HepG2 (cell line): ENCODE data around the gene DNAJC30. TPM values are rescaled to one million over a fixed set of nuclear protein-coding genes. Genes with fewer than 3 reads are reported as not detected.

ENCODE experiments used
- DMAP1 ChIP-seq: IDR thresholded peaks from 2 replicates; pipeline ENCODE4 v1.6.1; 2016
- FOSL2 ChIP-seq: sonication (generic); formaldehyde crosslinking; IDR thresholded peaks from 2 replicates; pipeline ENCODE4 v1.4.0; 2020; ENCODE audit warnings: missing genetic modification reagents
- GATAD2A ChIP-seq: IDR thresholded peaks from 2 replicates; pipeline ENCODE4 v1.6.1; 2016
- HMGA1 ChIP-seq: sonication (generic); formaldehyde crosslinking; conservative IDR thresholded peaks from 2 replicates; pipeline ENCODE4 v1.4.0; 2020; ENCODE audit warnings: missing genetic modification reagents
- LCORL ChIP-seq, 2 experiments: fragments of 450-650 bp in 1 of 2; sonication (generic) in 1 of 2; formaldehyde crosslinking in 1 of 2; IDR thresholded peaks; 2 replicates each; pipeline versions ENCODE4 v1.5.0 to v1.6.1; 2017 to 2020; ENCODE audit warnings: antibody characterized with exemption in 1 of 2, missing genetic modification reagents in 1 of 2
- MIER3 ChIP-seq: IDR thresholded peaks from 2 replicates; pipeline ENCODE4 v1.6.1; 2016; ENCODE audit warnings: missing compliant biosample characterization, borderline replicate concordance
- PHF8 ChIP-seq: sonication (generic); formaldehyde crosslinking; IDR thresholded peaks from 2 replicates; pipeline ENCODE4 v1.5.0; 2020; ENCODE audit warnings: missing genetic modification reagents
- PTBP1 ChIP-seq: fragments of 200-400 bp; formaldehyde crosslinking; IDR thresholded peaks from 2 replicates; pipeline ENCODE4 v1.6.1; 2018; ENCODE audit warnings: low read length, low read depth; ENCODE audit not compliant: poor library complexity, severe bottlenecking
- SP4 ChIP-seq: sonication (generic); formaldehyde crosslinking; IDR thresholded peaks from 2 replicates; pipeline ENCODE4 v1.8.1; 2023; ENCODE audit warnings: mild to moderate bottlenecking, missing genetic modification reagents
- TAF1 ChIP-seq: sonication (generic); formaldehyde crosslinking; IDR thresholded peaks from 2 replicates; pipeline ENCODE4 v1.4.0; 2020; ENCODE audit warnings: missing genetic modification reagents
- TARDBP ChIP-seq: sonication (generic); formaldehyde crosslinking; IDR thresholded peaks from 2 replicates; pipeline ENCODE4 v1.8.0; 2022; ENCODE audit warnings: mild to moderate bottlenecking, missing genetic modification reagents
- TSC22D2 ChIP-seq: sonication (generic); formaldehyde crosslinking; IDR thresholded peaks from 2 replicates; pipeline ENCODE4 v1.5.1; 2020; ENCODE audit warnings: missing genetic modification reagents, mild to moderate bottlenecking, borderline replicate concordance
- ZNF260 ChIP-seq: sonication (generic); formaldehyde crosslinking; IDR thresholded peaks from 2 replicates; pipeline ENCODE4 v1.4.0; 2020; ENCODE audit warnings: missing genetic modification reagents, low read depth, mild to moderate bottlenecking, borderline replicate concordance
- ZNF616 ChIP-seq: sonication (generic); formaldehyde crosslinking; IDR thresholded peaks from 2 replicates; pipeline ENCODE4 v1.5.0; 2020; ENCODE audit warnings: low read depth, mild to moderate bottlenecking, missing genetic modification reagents
- ZNF775 ChIP-seq: sonication (generic); formaldehyde crosslinking; IDR thresholded peaks from 2 replicates; pipeline ENCODE4 v1.4.0; 2020; ENCODE audit warnings: missing genetic modification reagents, mild to moderate bottlenecking, moderate library complexity, borderline replicate concordance
- ZNF788 ChIP-seq: sonication (generic); formaldehyde crosslinking; IDR thresholded peaks from 2 replicates; pipeline ENCODE4 v1.5.0; 2020; ENCODE audit warnings: mild to moderate bottlenecking, missing genetic modification reagents, borderline replicate concordance
- polyA plus RNA-seq, 8 experiments: library from polyadenylated mRNA; depleted of rRNA in 3 of 8; stranded (reverse) in 7 of 8; unstranded in 1 of 8; fragments of >200 nt; fragmentation: Illumina TruSeq in 4 of 8; extraction: Trizol in 4 of 8; gene quantifications; 2 replicates each; pipeline versions ENCODE4 v1.2.1 to v1.2.3, GENCODE V29; 2011 to 2016; ENCODE audit warnings: low read depth in 4 of 8, missing spikeins in 1 of 8, mixed read lengths in 1 of 8; ENCODE audit not compliant: insufficient read depth in 1 of 8
- total RNA-seq, 5 experiments: library from RNA; depleted of rRNA; stranded (reverse); fragments of >200 nt; fragmentation: Illumina TruSeq; extraction: Trizol; gene quantifications; 2 replicates each; pipeline ENCODE4 v1.2.3, GENCODE V29; 2016; ENCODE audit warnings: low read depth in 1 of 5
- TF ChIP-seq, protein P1 (sequence below): sonication (generic); formaldehyde crosslinking; IDR thresholded peaks from 2 replicates; pipeline ENCODE4 v1.4.0; 2020; ENCODE audit warnings: missing genetic modification reagents
- TF ChIP-seq, protein P2 (sequence below): sonication (generic); formaldehyde crosslinking; IDR thresholded peaks from 2 replicates; pipeline ENCODE4 v1.4.0; 2020; ENCODE audit warnings: mild to moderate bottlenecking, missing genetic modification reagents
- TF ChIP-seq, protein P3 (sequence below): sonication (generic); formaldehyde crosslinking; IDR thresholded peaks from 2 replicates; pipeline ENCODE4 v1.5.1; 2020; ENCODE audit warnings: missing genetic modification reagents, mild to moderate bottlenecking, borderline replicate concordance
- TF ChIP-seq, protein P4 (sequence below): sonication (generic); formaldehyde crosslinking; IDR thresholded peaks from 2 replicates; pipeline ENCODE4 v1.5.0; 2020; ENCODE audit warnings: missing genetic modification reagents
- TF ChIP-seq, protein P5 (sequence below): sonication (generic); formaldehyde crosslinking; IDR thresholded peaks from 2 replicates; pipeline ENCODE4 v1.4.0; 2020; ENCODE audit warnings: missing genetic modification reagents

The DNAJC30 gene
- total and polyA plus RNA-seq, 2 of the 13 experiments (the other 11 are each of a cell fraction or from before 2014, with no cell fraction given), result 3.3 to 3.8 TPM

DNA sequence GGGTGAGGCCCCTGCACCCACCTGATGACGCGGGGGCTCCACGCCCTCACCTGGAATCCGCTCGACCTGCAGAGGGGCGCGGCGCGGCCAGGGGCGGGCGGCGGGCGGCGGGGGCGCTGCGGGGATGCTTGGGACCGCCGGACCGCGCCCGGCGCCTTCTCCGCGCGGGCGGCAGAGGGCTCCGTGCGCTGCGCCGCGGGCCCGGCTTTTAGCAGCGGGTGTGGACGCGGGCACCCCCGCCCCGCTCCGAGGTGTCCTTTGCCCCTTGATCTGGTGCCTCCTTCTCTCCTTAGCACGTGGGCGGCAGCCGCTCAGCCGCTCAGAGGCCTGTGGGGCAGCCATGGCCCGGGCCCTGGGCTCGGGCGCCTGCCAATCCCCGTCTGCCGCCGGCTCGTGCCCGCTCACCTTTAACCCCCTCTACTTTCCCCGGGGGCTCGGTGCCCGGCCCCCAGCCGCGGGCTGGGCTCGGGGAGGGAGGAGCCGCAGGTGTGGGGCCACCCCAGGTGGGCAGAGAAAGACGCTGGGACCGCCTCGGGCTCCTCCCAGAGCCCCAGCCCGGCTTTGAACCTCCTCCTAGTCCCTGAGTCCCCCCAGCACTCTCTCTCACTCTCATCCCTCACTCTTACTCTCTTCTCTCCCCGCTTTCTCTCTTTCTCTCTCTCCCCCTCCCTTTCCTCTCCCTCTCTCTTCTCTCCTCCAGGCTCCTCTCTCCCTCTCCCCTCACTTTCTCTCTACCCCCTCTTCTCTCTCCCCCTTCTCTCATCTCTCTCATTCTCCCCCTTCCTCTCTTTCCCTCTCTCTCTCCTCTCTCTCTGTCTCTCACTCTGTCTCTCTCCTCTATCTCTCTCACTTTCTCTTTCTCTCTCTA lies 35.3 kb downstream of the DNAJC30 start (continued):
- TF ChIP-seq, protein P1, sequence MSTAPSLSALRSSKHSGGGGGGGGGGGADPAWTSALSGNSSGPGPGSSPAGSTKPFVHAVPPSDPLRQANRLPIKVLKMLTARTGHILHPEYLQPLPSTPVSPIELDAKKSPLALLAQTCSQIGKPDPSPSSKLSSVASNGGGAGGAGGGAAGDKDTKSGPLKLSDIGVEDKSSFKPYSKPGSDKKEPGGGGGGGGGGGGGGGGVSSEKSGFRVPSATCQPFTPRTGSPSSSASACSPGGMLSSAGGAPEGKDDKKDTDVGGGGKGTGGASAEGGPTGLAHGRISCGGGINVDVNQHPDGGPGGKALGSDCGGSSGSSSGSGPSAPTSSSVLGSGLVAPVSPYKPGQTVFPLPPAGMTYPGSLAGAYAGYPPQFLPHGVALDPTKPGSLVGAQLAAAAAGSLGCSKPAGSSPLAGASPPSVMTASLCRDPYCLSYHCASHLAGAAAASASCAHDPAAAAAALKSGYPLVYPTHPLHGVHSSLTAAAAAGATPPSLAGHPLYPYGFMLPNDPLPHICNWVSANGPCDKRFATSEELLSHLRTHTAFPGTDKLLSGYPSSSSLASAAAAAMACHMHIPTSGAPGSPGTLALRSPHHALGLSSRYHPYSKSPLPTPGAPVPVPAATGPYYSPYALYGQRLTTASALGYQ, result peak; percentile 67; the same call in 1 of the 2 replicates
- TF ChIP-seq SP4 (CRISPR knock-in tag), result no peak; the same call in none of the 2 replicates
- TF ChIP-seq MIER3 (CRISPR knock-in tag), result no peak; the same call in 1 of the 2 replicates
- TF ChIP-seq PHF8 (CRISPR knock-in tag), result peak; percentile 53
- no peak for TF ChIP-seq ZNF616
- peak; percentile 37; the same call in 1 of the 2 replicates for TF ChIP-seq TARDBP
- peak; percentile 81; the same call in 1 of the 2 replicates for TF ChIP-seq TSC22D2 (CRISPR knock-in tag)
- TF ChIP-seq GATAD2A (CRISPR knock-in tag), result 0 out of 2 replicates have a peak, but pooled peaks have one; percentile 15
- TF ChIP-seq HMGA1 (CRISPR knock-in tag), result no peak
- TF ChIP-seq, protein P2, sequence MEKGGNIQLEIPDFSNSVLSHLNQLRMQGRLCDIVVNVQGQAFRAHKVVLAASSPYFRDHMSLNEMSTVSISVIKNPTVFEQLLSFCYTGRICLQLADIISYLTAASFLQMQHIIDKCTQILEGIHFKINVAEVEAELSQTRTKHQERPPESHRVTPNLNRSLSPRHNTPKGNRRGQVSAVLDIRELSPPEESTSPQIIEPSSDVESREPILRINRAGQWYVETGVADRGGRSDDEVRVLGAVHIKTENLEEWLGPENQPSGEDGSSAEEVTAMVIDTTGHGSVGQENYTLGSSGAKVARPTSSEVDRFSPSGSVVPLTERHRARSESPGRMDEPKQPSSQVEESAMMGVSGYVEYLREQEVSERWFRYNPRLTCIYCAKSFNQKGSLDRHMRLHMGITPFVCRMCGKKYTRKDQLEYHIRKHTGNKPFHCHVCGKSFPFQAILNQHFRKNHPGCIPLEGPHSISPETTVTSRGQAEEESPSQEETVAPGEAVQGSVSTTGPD (CRISPR knock-in tag), result no peak
- TF ChIP-seq PTBP1, result no peak
- no peak for TF ChIP-seq TAF1 (CRISPR knock-in tag)
- TF ChIP-seq ZNF775 (CRISPR knock-in tag), result peak; percentile 30; the same call in 1 of the 2 replicates
- TF ChIP-seq, protein P3, sequence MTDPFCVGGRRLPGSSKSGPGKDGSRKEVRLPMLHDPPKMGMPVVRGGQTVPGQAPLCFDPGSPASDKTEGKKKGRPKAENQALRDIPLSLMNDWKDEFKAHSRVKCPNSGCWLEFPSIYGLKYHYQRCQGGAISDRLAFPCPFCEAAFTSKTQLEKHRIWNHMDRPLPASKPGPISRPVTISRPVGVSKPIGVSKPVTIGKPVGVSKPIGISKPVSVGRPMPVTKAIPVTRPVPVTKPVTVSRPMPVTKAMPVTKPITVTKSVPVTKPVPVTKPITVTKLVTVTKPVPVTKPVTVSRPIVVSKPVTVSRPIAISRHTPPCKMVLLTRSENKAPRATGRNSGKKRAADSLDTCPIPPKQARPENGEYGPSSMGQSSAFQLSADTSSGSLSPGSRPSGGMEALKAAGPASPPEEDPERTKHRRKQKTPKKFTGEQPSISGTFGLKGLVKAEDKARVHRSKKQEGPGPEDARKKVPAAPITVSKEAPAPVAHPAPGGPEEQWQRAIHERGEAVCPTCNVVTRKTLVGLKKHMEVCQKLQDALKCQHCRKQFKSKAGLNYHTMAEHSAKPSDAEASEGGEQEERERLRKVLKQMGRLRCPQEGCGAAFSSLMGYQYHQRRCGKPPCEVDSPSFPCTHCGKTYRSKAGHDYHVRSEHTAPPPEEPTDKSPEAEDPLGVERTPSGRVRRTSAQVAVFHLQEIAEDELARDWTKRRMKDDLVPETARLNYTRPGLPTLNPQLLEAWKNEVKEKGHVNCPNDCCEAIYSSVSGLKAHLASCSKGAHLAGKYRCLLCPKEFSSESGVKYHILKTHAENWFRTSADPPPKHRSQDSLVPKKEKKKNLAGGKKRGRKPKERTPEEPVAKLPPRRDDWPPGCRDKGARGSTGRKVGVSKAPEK (CRISPR knock-in tag), result peak; percentile 29; the same call in 1 of the 2 replicates
- TF ChIP-seq LCORL (IDR thresholded peaks at IDR 0.05), result no peak
- peak; percentile 91 for TF ChIP-seq LCORL (CRISPR knock-in tag; IDR thresholded peaks at IDR 0.05)
- peak; percentile 42; the same call in 1 of the 2 replicates for TF ChIP-seq ZNF788 (CRISPR knock-in tag)
- no peak for TF ChIP-seq DMAP1
- TF ChIP-seq, protein P4, sequence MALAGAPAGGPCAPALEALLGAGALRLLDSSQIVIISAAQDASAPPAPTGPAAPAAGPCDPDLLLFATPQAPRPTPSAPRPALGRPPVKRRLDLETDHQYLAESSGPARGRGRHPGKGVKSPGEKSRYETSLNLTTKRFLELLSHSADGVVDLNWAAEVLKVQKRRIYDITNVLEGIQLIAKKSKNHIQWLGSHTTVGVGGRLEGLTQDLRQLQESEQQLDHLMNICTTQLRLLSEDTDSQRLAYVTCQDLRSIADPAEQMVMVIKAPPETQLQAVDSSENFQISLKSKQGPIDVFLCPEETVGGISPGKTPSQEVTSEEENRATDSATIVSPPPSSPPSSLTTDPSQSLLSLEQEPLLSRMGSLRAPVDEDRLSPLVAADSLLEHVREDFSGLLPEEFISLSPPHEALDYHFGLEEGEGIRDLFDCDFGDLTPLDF (CRISPR knock-in tag), result 0 out of 2 replicates have a peak, but pooled peaks have one; percentile 23
- no peak for TF ChIP-seq ZNF260 (CRISPR knock-in tag)
- TF ChIP-seq FOSL2, result peak; percentile 42
- TF ChIP-seq, protein P5, sequence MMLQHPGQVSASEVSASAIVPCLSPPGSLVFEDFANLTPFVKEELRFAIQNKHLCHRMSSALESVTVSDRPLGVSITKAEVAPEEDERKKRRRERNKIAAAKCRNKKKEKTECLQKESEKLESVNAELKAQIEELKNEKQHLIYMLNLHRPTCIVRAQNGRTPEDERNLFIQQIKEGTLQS (CRISPR knock-in tag), result no peak
